H9 (cell line): ENCODE data around the gene SWI5. TPM values are rescaled to one million over a fixed set of nuclear protein-coding genes. Genes with fewer than 3 reads are reported as not detected.

Experiments used
- DNase-seq: peaks from one replicate; pipeline ENCODE4 v3.0.0-alpha.2; 2017
- H2AFZ ChIP-seq: one replicate; pipeline ENCODE4 v1.6.1; 2013; ENCODE audit warnings: mild to moderate bottlenecking, low read length, control low read depth, moderate library complexity
- H2AK5ac ChIP-seq: 2 replicates; pipeline ENCODE4 v1.6.1; 2013; ENCODE audit warnings: low read length, control low read depth, mixed read lengths; ENCODE audit not compliant: insufficient read length
- H2BK120ac ChIP-seq: one replicate; pipeline ENCODE4 v1.6.1; 2013; ENCODE audit warnings: low read depth, mild to moderate bottlenecking, low read length, control low read depth, inconsistent platforms; ENCODE audit not compliant: poor library complexity, severe bottlenecking
- H2BK12ac ChIP-seq: 2 replicates; pipeline ENCODE4 v1.6.1; 2013; ENCODE audit warnings: low read length, control low read depth, mixed read lengths, low read depth; ENCODE audit not compliant: insufficient read length
- H2BK15ac ChIP-seq: 2 replicates; pipeline ENCODE4 v1.6.1; 2013; ENCODE audit warnings: low read depth, low read length, control low read depth
- H2BK20ac ChIP-seq: one replicate; pipeline ENCODE4 v1.6.1; 2013; ENCODE audit warnings: low read depth, mild to moderate bottlenecking, low read length, control low read depth, inconsistent platforms; ENCODE audit not compliant: poor library complexity, severe bottlenecking
- H2BK5ac ChIP-seq: 2 replicates; pipeline ENCODE4 v1.6.1; 2013; ENCODE audit warnings: low read length, control low read depth, mixed read lengths; ENCODE audit not compliant: insufficient read length
- H3K14ac ChIP-seq: 2 replicates; pipeline ENCODE4 v1.6.1; 2013; ENCODE audit warnings: low read length, control low read depth; ENCODE audit not compliant: insufficient read depth
- H3K18ac ChIP-seq: 2 replicates; pipeline ENCODE4 v1.6.1; 2013; ENCODE audit warnings: low read depth, mild to moderate bottlenecking, mixed read lengths, low read length, control low read depth; ENCODE audit not compliant: insufficient read length
- H3K23ac ChIP-seq: 2 replicates; pipeline ENCODE4 v1.6.1; 2013; ENCODE audit warnings: low read length, control low read depth, mixed read lengths, low read depth; ENCODE audit not compliant: insufficient read length
- H3K23me2 ChIP-seq: 2 replicates; pipeline ENCODE4 v1.6.1; 2013; ENCODE audit warnings: low read depth, mild to moderate bottlenecking, mixed read lengths, low read length, control low read depth; ENCODE audit not compliant: insufficient read length, poor library complexity, severe bottlenecking
- H3K27ac ChIP-seq: 2 replicates; pipeline ENCODE4 v1.5.1; 2013; ENCODE audit warnings: low read length, control low read depth, mixed read lengths, low read depth; ENCODE audit not compliant: insufficient read length
- H3K27me3 ChIP-seq: 2 replicates; pipeline ENCODE4 v1.6.1; 2013; ENCODE audit warnings: low read length, control low read depth, inconsistent platforms; ENCODE audit not compliant: insufficient read depth
- H3K4ac ChIP-seq: 2 replicates; pipeline ENCODE4 v1.6.1; 2013; ENCODE audit warnings: low read depth, mild to moderate bottlenecking, control low read depth, inconsistent platforms, low read length, moderate library complexity
- H3K4me1 ChIP-seq: 2 replicates; pipeline ENCODE4 v1.6.1; 2013; ENCODE audit warnings: low read length, control low read depth, inconsistent platforms; ENCODE audit not compliant: insufficient read depth
- H3K4me2 ChIP-seq: 2 replicates; pipeline ENCODE4 v1.6.1; 2013; ENCODE audit warnings: low read length, control low read depth, mixed read lengths; ENCODE audit not compliant: insufficient read length, insufficient read depth
- H3K56ac ChIP-seq: 2 replicates; pipeline ENCODE4 v1.6.1; 2013; ENCODE audit warnings: low read depth, mild to moderate bottlenecking, mixed read lengths, low read length, control low read depth; ENCODE audit not compliant: insufficient read length
- H3K79me1 ChIP-seq: 2 replicates; pipeline ENCODE4 v1.6.1; 2013; ENCODE audit warnings: low read depth, mild to moderate bottlenecking, moderate library complexity, low read length, control low read depth, inconsistent platforms; ENCODE audit not compliant: insufficient read depth, poor library complexity, severe bottlenecking
- H3K79me2 ChIP-seq: 2 replicates; pipeline ENCODE4 v1.6.1; 2013; ENCODE audit warnings: low read length, control low read depth, inconsistent platforms; ENCODE audit not compliant: insufficient read depth
- H3K9ac ChIP-seq: 2 replicates; pipeline ENCODE4 v1.6.1; 2013; ENCODE audit warnings: low read length, control low read depth, mixed read lengths; ENCODE audit not compliant: insufficient read length; ENCODE audit errors: extremely low read depth
- H3K9me3 ChIP-seq: one replicate; pipeline ENCODE4 v1.6.1; 2013; ENCODE audit warnings: low read depth, low read length, inconsistent platforms; ENCODE audit not compliant: control insufficient read depth
- H3T11ph ChIP-seq: one replicate; pipeline ENCODE4 v1.6.1; 2013; ENCODE audit warnings: mild to moderate bottlenecking, low read length, control low read depth, inconsistent platforms
- H4K20me1 ChIP-seq: one replicate; pipeline ENCODE4 v1.6.1; 2013; ENCODE audit not compliant: control insufficient read depth, insufficient read length, insufficient read depth
- H4K5ac ChIP-seq: 2 replicates; pipeline ENCODE4 v1.6.1; 2013; ENCODE audit warnings: low read depth, mild to moderate bottlenecking, mixed read lengths, low read length, control low read depth; ENCODE audit not compliant: insufficient read length
- H4K8ac ChIP-seq: replicated peaks from 2 replicates; pipeline ENCODE4 v1.6.1; 2013; ENCODE audit warnings: low read length, control low read depth, mixed read lengths, low read depth; ENCODE audit not compliant: insufficient read length
- H4K91ac ChIP-seq: 2 replicates; pipeline ENCODE4 v1.6.1; 2013; ENCODE audit warnings: low read depth, mild to moderate bottlenecking, moderate library complexity, mixed read lengths, low read length, control low read depth; ENCODE audit not compliant: insufficient read length
- H3K27ac Mint-ChIP-seq, 3 experiments: 2 replicates in 2 of 3; 3 replicates in 1 of 3; pipeline ENCODE4 v1.8.0; 2020 to 2021; ENCODE audit warnings: mixed read lengths in 3 of 3, mild to moderate bottlenecking in 1 of 3, moderate library complexity in 1 of 3
- H3K27me3 Mint-ChIP-seq: 2 replicates; pipeline ENCODE4 v1.8.0; 2021; ENCODE audit warnings: low read depth, mild to moderate bottlenecking, moderate library complexity, mixed read lengths
- H3K36me3 Mint-ChIP-seq, 3 experiments: 2 replicates in 2 of 3; 3 replicates in 1 of 3; pipeline ENCODE4 v1.8.0; 2020 to 2021; ENCODE audit warnings: low read depth in 3 of 3, mixed read lengths in 3 of 3; ENCODE audit not compliant: insufficient read depth in 1 of 3
- H3K4me1 Mint-ChIP-seq, 2 experiments: 2 replicates each; pipeline ENCODE4 v1.8.0; 2020; ENCODE audit warnings: mixed read lengths in 2 of 2
- H3K4me3 Mint-ChIP-seq, 2 experiments: 2 replicates in 1 of 2; 3 replicates in 1 of 2; pipeline ENCODE4 v1.8.0; 2020 to 2021; ENCODE audit warnings: mild to moderate bottlenecking in 2 of 2, mixed read lengths in 2 of 2, moderate library complexity in 1 of 2
- H3K9me3 Mint-ChIP-seq, 2 experiments: 2 replicates in 1 of 2; 3 replicates in 1 of 2; pipeline ENCODE4 v1.8.0; 2020; ENCODE audit warnings: mild to moderate bottlenecking in 2 of 2, mixed read lengths in 2 of 2, moderate library complexity in 1 of 2
- WGBS: extraction: QIAGEN DNeasy Blood & Tissue Kit; methylation state at CpG from one replicate; pipeline ENCODE4 v1.1.7; 2013; ENCODE audit warnings: missing lambda C conversion rate, low lambda C conversion rate, mixed read lengths; ENCODE audit not compliant: insufficient read length; ENCODE audit errors: extremely low coverage; 5-methylcytosine and 5-hydroxymethylcytosine counted together
- microRNA-seq: library from miRNA; unstranded; fragments of <30 nt; microRNA quantifications from one replicate; pipeline ENCODE4, GENCODE V29; 2020; ENCODE audit warnings: borderline microRNAs expressed
- total RNA-seq: library from RNA; stranded (reverse); gene quantifications from 2 replicates; pipeline ENCODE4 v1.2.1, GENCODE V29; 2021
- TF ChIP-seq, protein P1 (sequence below): fragments of 200-600 bp; sonication (generic); conservative IDR thresholded peaks from 3 replicates; pipeline ENCODE4 v1.8.0; 2021; ENCODE audit warnings: antibody characterized with exemption, mild to moderate bottlenecking

Gene SWI5
- total RNA-seq, 1 experiment from 2014 or later, result 25.6 TPM

DNA sequence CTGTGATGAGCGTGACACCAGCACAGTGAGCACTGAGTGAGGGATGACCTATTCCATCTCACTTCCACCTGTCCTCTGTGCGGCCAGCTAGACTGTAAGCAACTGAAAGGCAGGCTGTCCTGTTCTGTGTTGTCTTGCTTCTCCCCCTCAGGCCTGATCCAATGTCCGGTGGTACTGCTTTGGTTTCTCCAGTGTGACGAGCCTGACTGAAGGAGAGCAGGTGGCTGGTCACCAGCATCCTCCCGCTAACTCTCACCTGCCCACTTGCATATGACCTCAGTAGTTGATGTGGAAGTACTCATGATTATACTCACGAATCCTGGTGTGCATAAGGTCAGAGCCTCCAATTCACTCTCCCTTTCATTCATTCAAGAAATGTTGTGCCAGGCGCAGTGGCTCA lies 61.9 kb downstream of the SWI5 start:
- Histone ChIP-seq H3K4me2 (no peak overlapping the region), H4K91ac (no peak overlapping the region), H2BK15ac (no peak overlapping the region), H3K56ac (no peak overlapping the region), H3K23ac (no peak overlapping the region), H4K5ac (no peak overlapping the region), H3K79me2 (no peaks in the 10 kb centered on the region), H3T11ph (no peak overlapping the region), H2AK5ac (no peak overlapping the region), H2BK20ac (no peak overlapping the region), H4K20me1 (no peaks in the 10 kb centered on the region), H2AFZ (no peak overlapping the region), H2BK12ac (no peak overlapping the region), H3K18ac (no peak overlapping the region), H3K27me3 (no peaks in the 10 kb centered on the region), H3K4ac (no peak overlapping the region), H3K9me3 (no peaks in the 10 kb centered on the region), H2BK5ac (no peak overlapping the region), H3K14ac (no peak overlapping the region), H3K79me1 (no peaks in the 10 kb centered on the region), H4K8ac (no peak overlapping the region), H3K27ac (no peak overlapping the region), H3K23me2 (peaks cover 3% of the 10 kb centered on the region), H3K4me1 (no peaks in the 10 kb centered on the region), H2BK120ac (no peak overlapping the region), H3K9ac (no peak overlapping the region)
- Mint-ChIP-seq H3K27ac (no peak overlapping the region), H3K4me1 (peaks cover 4 to 5% of the 10 kb centered on the region in 2 experiments), H3K9me3 (no peaks in the 10 kb centered on the region), H3K36me3 (peaks cover 0 to 6% (median 4%) of the 10 kb centered on the region in 3 experiments; a peak in 4 of 7 replicates), H3K27me3 (no peaks in the 10 kb centered on the region), H3K4me3 (no peak overlapping the region)
- no peak for DNase-seq
- WGBS, result no CpG with 5 or more reads among the region's 7 CpGs
- TF ChIP-seq, protein P1, sequence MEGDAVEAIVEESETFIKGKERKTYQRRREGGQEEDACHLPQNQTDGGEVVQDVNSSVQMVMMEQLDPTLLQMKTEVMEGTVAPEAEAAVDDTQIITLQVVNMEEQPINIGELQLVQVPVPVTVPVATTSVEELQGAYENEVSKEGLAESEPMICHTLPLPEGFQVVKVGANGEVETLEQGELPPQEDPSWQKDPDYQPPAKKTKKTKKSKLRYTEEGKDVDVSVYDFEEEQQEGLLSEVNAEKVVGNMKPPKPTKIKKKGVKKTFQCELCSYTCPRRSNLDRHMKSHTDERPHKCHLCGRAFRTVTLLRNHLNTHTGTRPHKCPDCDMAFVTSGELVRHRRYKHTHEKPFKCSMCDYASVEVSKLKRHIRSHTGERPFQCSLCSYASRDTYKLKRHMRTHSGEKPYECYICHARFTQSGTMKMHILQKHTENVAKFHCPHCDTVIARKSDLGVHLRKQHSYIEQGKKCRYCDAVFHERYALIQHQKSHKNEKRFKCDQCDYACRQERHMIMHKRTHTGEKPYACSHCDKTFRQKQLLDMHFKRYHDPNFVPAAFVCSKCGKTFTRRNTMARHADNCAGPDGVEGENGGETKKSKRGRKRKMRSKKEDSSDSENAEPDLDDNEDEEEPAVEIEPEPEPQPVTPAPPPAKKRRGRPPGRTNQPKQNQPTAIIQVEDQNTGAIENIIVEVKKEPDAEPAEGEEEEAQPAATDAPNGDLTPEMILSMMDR, result no peak

Small RNA genes lying within 50 kb of the gene (microRNA-seq; reads per million reads assigned to microRNA genes)
- gene MIR199B, result 4.1 reads per million, percentile 30 among the genes with 10 or more reads in this experiment
- gene MIR3154, result not detected

Other genes with a start within 250 kb of the SWI5 start
- 6.3 TPM in 2 replicates for gene NAIF1, start 209.0 kb upstream of the SWI5 start, total RNA-seq
- gene SLC25A25, start 208.0 kb upstream of the SWI5 start, total RNA-seq, result 16.0 and 16.9 TPM in 2 replicates
- gene PTGES2, start 148.5 kb upstream of the SWI5 start, total RNA-seq, result 60.4 and 63.9 TPM in 2 replicates
- not detected in 2 replicates for gene LCN2, start 126.8 kb upstream of the SWI5 start, total RNA-seq
- gene BBLN, start 116.0 kb upstream of the SWI5 start, total RNA-seq, result 72.5 and 74.9 TPM in 2 replicates
- 101 and 104 TPM in 2 replicates for gene CIZ1, start 84.7 kb upstream of the SWI5 start, total RNA-seq
- gene DNM1, start 72.9 kb upstream of the SWI5 start, total RNA-seq, result 54.3 and 58.0 TPM in 2 replicates
- 44.2 and 51.0 TPM in 2 replicates for gene GOLGA2, start 269 bp upstream of the SWI5 start, total RNA-seq
- gene TRUB2, start 46.2 kb downstream of the SWI5 start, total RNA-seq, result 38.3 and 39.8 TPM in 2 replicates
- gene COQ4, start 46.6 kb downstream of the SWI5 start, total RNA-seq, result 34.8 and 38.4 TPM in 2 replicates
- 17.0 and 17.2 TPM in 2 replicates for gene SLC27A4, start 64.3 kb downstream of the SWI5 start, total RNA-seq
- gene URM1, start 95.1 kb downstream of the SWI5 start, total RNA-seq, result 46.1 and 46.6 TPM in 2 replicates
- 5.4 and 5.9 TPM in 2 replicates for gene CERCAM, start 144.6 kb downstream of the SWI5 start, total RNA-seq
- 15.7 and 16.7 TPM in 2 replicates for gene ODF2, start 179.7 kb downstream of the SWI5 start, total RNA-seq
- gene GLE1, start 228.4 kb downstream of the SWI5 start, total RNA-seq, result 17.9 and 19.0 TPM in 2 replicates